GM11168 (cell line): ENCODE results near the gene PKHD1.

Experiments
- in situ Hi-C: fragments of 300-500 bp; cut with MboI; formaldehyde crosslinking; loops from one replicate; pipeline ENCODE4 v1.12.0; 2022; ENCODE audit warnings: low sequenced_read_pairs; ENCODE audit not compliant: unreplicated experiment

Gene PKHD1

GRCh38 chr6:51660767-51661166 is 426.6 kb downstream of the PKHD1 start:
- in situ Hi-C loops: no loop called here

GRCh38 chr6:51657491-51657890 is 429.9 kb downstream of the PKHD1 start:
- in situ Hi-C loops: no loop called here

- in situ Hi-C loops: no loop called here
Measured at GRCh38 chr6:51655517-51655916, 431.9 kb downstream of the PKHD1 start.

- in situ Hi-C loops: no loop called here
Measured at GRCh38 chr6:51654647-51655046, 432.8 kb downstream of the PKHD1 start.

GRCh38 chr6:51651132-51651817 is 436.1 kb downstream of the PKHD1 start:
- in situ Hi-C loops: no loop called here

- in situ Hi-C loops: no loop called here
Measured at GRCh38 chr6:51648774-51649173, 438.6 kb downstream of the PKHD1 start.

GRCh38 chr6:51648236-51648635 is 439.2 kb downstream of the PKHD1 start:
- in situ Hi-C loops: no loop called here

- in situ Hi-C loops: no loop called here
Measured at GRCh38 chr6:51644426-51644825, 443.0 kb downstream of the PKHD1 start.

- in situ Hi-C loops: no loop called here
Measured at GRCh38 chr6:51640021-51640420, 447.4 kb downstream of the PKHD1 start.

- in situ Hi-C loops: no loop called here
Measured at GRCh38 chr6:51633424-51633823, 454.0 kb downstream of the PKHD1 start.

- in situ Hi-C loops: no loop called here
Measured at GRCh38 chr6:51630011-51630410, 457.4 kb downstream of the PKHD1 start.

GRCh38 chr6:51626391-51626790 is 461.0 kb downstream of the PKHD1 start:
- in situ Hi-C loops: no loop called here

- in situ Hi-C loops: no loop called here
Measured at GRCh38 chr6:51625566-51625965, 461.8 kb downstream of the PKHD1 start.

- in situ Hi-C loops: no loop called here
Measured at GRCh38 chr6:51620971-51621370, 466.4 kb downstream of the PKHD1 start.

- in situ Hi-C loops: no loop called here
Measured at GRCh38 chr6:51619042-51619799, 468.2 kb downstream of the PKHD1 start.

GRCh38 chr6:51618563-51618962 is 468.9 kb downstream of the PKHD1 start:
- in situ Hi-C loops: no loop called here

GRCh38 chr6:51617751-51618150 is 469.7 kb downstream of the PKHD1 start:
- in situ Hi-C loops: no loop called here

- in situ Hi-C loops: no loop called here
Measured at GRCh38 chr6:51616243-51616642, 471.2 kb downstream of the PKHD1 start.

- in situ Hi-C loops: no loop called here
Measured at GRCh38 chr6:51614725-51615124, 472.7 kb downstream of the PKHD1 start.

- in situ Hi-C loops: no loop called here
Measured at GRCh38 chr6:51613558-51613957, 473.9 kb downstream of the PKHD1 start.

- in situ Hi-C loops: no loop called here
Measured at GRCh38 chr6:51608932-51609331, 478.5 kb downstream of the PKHD1 start.

- in situ Hi-C loops: no loop called here
Measured at GRCh38 chr6:51608383-51608782, 479.0 kb downstream of the PKHD1 start.
